Pulmonary artery endothelial cell (primary cell): ENCODE results near the gene CCBE1. TPM values are rescaled to one million over a fixed set of nuclear protein-coding genes. Genes with fewer than 3 reads are reported as not detected.

Source experiments
- DNase-seq: peaks from one replicate; pipeline ENCODE4 v3.0.0-alpha.2; 2011; ENCODE audit warnings: low read depth, low spot score
- total RNA-seq: library from RNA; depleted of rRNA; stranded (reverse); fragments of >200 nt; gene quantifications from 2 replicates; pipeline ENCODE4 v1.2.3, GENCODE V29; 2014

CCBE1 gene
- total RNA-seq, 1 donor from 2014 or later: 2.4 TPM

- DNase-seq: no peak
Observed at GRCh38 chr18:59620381-59620780, 76.8 kb downstream of the CCBE1 start.

- DNase-seq: no peak
Observed at GRCh38 chr18:59619816-59620215, 77.4 kb downstream of the CCBE1 start.

DNA sequence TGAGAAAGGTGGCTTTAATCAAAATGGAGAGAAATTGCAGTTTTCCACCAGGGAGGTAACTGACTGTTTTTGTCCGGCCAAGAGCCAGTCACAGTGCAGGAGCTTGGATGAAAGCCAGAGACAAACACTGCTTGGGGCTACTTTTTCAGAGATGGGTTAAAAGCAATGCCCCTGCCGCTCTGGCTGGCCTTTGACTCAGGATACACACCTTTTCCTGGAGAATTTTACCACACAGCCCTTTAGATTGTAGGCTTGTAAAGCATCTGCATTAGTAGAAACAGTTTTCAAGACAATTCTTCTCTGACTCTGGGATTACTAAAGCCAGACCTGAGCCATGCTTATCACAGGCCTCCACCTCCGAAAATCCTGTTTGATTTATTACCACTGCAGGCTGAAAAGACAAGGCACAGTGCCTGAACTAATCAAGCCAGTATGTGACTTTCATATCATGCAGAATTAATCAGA, 79.7 kb downstream of the CCBE1 start:
- DNase-seq: no peak

GRCh38 chr18:59616501-59616900, 80.7 kb downstream of the CCBE1 start:
- DNase-seq: no peak

- DNase-seq: no peak
Observed at GRCh38 chr18:59613903-59614302, 83.3 kb downstream of the CCBE1 start.

DNA sequence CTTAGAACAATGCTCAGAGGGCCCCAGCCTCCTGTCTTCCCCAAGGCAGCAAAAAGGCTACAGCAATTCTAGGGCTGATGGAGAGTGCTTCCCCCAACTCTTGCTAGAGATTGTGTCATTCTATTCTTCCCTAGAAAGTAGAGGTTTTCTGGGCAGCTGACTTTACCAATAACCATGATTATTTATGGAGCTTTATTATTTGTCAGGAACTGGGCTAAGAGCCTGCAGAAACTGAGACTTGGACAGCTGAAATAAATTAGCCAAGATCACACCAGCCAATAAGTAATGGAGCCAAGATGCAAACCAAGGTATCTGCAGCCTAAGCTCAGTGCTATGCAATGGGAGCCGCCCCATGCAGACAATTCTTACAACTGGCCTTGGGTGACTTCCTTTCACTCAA, 84.8 kb downstream of the CCBE1 start:
- no peak for DNase-seq

DNA sequence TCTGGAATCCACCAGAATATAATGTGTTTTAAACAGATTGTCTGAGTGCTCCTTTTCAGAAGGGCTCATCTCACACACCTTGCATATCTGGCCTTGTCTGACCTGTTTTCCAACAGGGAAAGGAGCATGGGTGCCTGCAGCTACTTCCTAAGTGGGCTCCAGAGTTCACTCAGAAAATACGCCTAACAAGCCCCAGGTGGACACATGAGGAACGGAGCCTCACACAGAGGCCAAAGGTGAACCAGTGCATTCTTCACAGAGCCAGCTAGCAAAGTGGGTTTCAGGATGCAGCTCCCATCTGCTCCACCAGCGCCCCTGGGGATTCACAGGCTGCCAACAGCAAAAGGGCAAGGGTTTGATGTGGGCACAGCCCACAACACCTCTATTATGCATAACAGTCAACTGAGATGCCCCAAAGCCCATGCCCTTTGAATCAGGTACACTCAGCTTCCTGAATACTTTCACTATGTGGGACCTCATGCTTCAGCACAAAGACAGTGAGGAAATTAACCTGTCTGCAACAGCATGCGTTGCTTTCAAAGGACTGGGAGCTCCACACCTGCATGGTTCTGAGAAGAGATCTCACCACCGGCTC, 86.6 kb downstream of the CCBE1 start:
- no peak for DNase-seq

DNA sequence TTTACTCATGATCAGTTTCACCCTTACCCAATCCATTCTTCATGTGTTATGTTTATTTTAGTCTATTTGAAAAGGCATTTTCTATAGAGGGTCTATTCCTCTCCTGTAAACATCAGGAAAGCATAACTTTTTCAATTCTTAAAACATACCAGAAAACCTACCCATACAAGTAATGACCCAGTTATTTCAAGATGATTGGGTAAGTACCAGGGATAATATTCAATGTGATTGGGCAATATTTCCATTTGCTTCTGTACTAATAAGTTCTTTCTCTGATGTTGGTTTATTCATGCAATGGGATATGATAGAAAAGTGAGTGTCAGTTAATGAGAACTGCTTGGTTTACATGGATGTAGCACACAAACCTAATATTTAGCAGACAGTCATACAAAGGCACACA, 87.6 kb downstream of the CCBE1 start:
- no peak for DNase-seq

DNA sequence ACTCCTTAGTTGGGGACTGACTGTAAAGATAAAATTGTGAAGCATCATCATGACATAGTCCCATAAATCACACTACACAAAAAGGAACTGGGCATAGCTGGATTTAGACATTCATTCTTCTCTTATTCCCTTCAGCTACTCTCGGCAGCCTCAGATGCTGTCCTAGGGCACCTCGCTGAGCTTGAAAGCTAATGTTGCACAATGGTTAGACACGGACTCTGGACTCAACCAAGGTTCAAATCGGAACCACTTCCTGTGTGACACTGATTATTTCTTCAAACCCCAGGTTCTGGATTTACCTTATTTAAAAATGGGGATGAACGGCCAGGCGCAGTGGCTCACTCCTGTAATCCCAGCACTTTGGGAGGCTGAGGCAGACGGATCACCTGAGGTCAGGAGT, 89.8 kb downstream of the CCBE1 start:
- no peak for DNase-seq

DNA sequence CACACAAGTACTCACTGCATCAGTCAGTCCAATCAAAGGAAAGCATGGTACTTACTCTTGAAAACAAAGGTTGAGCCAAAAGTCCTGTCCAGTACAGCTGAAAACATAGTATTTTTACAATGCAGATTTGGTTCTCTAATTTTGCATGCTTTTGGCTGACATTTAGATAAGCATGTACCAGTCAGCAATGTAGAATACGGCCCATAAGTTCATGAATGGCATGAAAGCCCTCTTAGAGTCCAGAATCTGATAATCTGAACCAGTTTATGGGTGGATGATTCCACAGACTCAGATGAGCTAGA, 90.2 kb downstream of the CCBE1 start:
- DNase-seq: no peak

DNA sequence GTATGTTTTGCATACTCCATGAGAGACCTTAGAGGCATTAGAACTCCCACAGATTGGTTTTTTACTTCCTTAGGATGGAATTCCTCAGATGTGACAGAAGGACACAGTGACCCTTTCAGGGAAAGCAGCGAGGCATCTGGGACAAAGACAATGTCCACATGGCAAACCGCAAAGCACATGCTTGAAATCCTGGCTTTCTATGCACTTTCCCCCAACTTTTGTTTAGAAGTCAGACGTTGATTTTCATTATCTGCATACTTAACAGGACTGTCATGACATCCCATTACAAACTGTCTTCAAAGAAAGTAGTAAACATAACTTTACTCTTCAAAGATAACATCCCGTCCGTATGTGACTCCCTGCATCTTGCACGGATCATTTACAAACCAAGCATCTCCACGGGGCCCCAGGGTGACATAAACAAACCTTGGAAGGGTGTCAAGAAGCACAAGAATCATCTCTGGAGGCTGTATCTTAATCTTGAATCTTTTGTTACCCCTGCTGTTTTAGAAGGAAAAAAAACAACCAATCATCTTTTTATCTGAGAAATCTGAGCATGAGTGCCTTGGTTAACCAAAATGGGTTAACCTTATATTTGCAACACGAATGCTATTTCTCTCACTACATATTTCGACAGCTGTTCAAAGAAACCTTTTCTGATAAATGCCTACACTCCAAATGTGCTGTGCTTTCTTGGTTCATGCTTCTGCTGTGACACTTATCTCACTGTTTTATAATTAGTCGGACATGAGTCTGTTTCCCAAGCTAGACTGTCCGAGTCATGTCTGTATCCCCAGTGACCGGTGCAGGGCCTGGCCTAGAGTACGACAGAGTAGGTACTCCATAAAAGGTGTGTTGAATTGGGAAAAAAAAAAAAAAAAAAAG, 90.8 kb downstream of the CCBE1 start:
- no peak for DNase-seq

GRCh38 chr18:59605633-59606192, 91.5 kb downstream of the CCBE1 start:
- no peak for DNase-seq

DNA sequence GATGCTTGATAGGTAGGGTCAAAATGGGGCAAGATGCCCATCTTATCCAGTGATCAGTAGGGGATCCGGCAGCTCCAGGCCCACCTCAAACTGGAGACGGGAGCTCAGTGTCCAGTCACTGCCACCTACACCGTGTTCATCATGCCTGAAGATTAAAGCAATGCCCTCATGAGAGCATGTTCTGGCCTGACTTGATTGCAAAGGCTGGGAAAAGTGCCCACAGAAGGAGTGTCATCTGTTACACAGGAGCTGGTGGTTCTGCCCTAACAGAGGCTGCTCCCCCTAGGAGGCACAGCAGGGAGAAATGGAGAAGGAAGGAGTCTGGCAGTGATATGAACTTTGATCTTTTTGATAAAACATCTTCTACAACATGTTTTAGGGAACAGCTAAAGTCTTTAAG, 92.3 kb downstream of the CCBE1 start:
- DNase-seq: no peak

- no peak for DNase-seq
Observed at GRCh38 chr18:59597049-59597448, 100.2 kb downstream of the CCBE1 start.

- no peak for DNase-seq
Observed at GRCh38 chr18:59593291-59593717, 103.9 kb downstream of the CCBE1 start.

- DNase-seq: no peak
Observed at GRCh38 chr18:59592624-59593023, 104.6 kb downstream of the CCBE1 start.

DNA sequence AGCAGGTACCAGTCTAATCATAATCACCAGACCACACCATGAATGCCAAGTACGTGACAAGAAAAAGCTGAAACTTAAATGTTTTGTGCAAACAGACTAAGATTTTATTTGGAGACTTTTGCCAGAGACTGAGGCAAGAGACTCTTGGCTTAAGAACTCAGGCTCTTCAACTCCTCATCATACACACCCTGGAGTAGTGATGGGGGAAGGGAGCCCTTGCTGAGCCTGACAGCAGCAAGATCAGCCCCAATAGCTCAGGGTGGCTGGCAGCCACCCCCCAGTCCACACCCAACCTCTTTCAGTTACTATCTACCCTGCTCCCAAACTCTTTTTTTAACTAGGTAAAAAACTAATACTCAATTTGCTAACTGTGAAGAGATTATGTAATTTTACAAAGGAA, 114.8 kb downstream of the CCBE1 start:
- DNase-seq: no peak

- DNase-seq: no peak
Observed at GRCh38 chr18:59579509-59579908, 117.7 kb downstream of the CCBE1 start.

DNA sequence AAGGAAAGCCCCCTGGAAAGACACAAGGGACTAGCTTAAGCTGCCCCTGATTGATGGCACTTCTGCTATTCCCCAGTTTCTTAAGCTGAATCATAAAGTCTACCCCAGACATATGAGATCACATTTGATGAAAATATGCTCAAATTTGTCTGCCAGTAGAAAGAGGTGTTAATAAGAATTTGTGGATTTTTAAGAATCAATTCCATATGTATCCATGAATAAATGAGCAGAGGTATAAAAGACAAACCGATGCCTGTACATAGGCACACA, 119.9 kb downstream of the CCBE1 start:
- no peak for DNase-seq

DNA sequence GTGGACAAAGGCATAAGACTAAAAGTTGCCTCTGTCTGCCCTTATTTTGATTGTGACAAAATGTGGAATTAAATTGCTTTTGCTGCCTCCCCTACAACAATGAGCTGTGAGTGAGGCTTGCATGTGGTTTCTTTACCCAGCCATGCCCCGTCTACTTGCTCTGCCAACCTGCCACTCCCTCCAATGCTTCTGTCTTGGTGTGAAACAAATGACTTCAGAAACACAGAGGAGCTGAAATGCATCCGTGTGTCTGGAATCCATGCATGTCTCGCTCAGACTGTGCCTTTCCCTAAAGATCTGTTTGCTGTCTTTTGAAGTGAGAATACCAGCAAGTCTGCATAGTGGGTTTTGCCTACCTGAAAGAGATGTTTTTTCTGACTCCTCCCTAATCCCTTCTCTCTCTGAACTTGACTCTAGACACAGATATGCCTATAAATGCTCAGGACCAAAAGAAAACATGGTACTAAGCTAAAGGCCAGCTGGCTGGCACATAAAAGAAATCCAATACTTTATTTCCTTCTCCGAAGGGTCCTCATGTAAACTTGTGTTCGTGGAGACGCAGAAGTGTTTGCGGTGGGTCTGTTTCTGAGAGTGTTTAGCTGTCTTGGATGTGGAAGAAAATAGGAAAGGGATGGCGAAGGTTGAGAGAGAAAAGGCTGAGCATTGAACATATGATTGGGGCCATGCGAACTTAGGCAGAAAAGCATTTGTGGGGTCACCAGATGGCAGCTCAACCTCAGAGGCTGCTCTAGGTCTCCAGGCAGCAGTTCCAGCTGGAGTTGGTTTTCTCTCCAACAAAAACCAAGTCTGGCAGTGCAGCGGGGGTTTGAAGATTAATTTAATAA, 120.5 kb downstream of the CCBE1 start:
- no peak for DNase-seq

DNA sequence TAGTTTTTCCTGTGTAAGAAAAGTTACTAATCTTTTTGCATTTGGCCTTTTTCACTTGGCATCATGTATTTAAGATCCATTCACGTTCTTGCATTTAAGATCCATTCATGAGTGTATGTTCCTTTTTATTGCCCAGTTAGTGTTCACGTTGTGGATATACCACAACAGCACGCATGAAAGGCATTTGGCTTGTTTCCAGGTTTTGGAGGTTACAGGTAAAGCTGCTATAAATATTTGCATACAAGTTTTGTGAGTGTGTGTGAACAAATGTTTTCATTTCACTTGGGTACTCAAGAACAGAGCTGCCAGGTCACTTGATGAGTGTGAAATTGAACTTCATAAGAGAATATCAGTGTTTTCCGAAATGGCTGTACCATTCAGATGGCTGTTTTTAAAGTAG, 121.2 kb downstream of the CCBE1 start:
- no peak for DNase-seq

DNA sequence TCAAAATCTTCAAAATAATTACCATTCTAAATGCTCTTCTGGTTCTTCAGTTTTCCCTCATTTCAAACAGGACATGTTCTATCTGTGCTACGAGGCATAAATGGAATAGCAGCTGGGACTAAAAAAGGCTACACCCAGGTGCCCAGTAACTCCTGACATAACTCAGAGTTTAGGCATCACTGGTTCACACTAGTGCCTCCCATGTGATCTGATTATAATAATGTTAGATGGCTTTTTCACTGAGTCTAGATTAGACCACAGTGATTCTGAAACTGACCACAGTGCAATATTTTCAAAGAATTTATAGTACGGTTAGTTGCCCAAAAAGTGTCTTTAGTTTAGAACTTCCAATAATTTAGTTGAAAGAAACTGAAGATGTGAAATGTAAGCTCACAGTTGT, 123.3 kb downstream of the CCBE1 start:
- DNase-seq: no peak
